ENCODE data around the gene TUBGCP3.
A peak's percentile ranks its signal among the peaks of the same experiment; 100 is the strongest.
"Not testable (repeated sequence)": the region's sequence is repeated elsewhere in the genome, so short reads cannot be mapped to it uniquely, and the experiment has no call there.

TUBGCP3 gene

GRCh38 chr13:112529216-112529615 is 58.7 kb downstream of the TUBGCP3 start:
- no peak for DNase-seq (ENCODE audit: low read depth)

GRCh38 chr13:112526146-112526853 is 61.7 kb downstream of the TUBGCP3 start:
- DNase-seq (ENCODE audit: low read depth): no peak

- DNase-seq (ENCODE audit: low read depth): no peak
Measured at GRCh38 chr13:112525356-112525945, 62.5 kb downstream of the TUBGCP3 start.

GRCh38 chr13:112522578-112522977 is 65.4 kb downstream of the TUBGCP3 start:
- no peak for DNase-seq (ENCODE audit: low read depth)

- DNase-seq (ENCODE audit: low read depth): no peak
Measured at GRCh38 chr13:112521073-112521685, 66.8 kb downstream of the TUBGCP3 start.

- no peak for DNase-seq (ENCODE audit: low read depth)
Measured at GRCh38 chr13:112519517-112520060, 68.4 kb downstream of the TUBGCP3 start.

- no peak for DNase-seq (ENCODE audit: low read depth)
Measured at GRCh38 chr13:112516218-112516617, 71.7 kb downstream of the TUBGCP3 start.

GRCh38 chr13:112513761-112514160 is 74.2 kb downstream of the TUBGCP3 start:
- no peak for DNase-seq (ENCODE audit: low read depth)

GRCh38 chr13:112510987-112511685 is 76.8 kb downstream of the TUBGCP3 start:
- DNase-seq (ENCODE audit: low read depth): no peak

- peak; percentile 27 for DNase-seq (ENCODE audit: low read depth)
Measured at GRCh38 chr13:112510002-112510780, 77.8 kb downstream of the TUBGCP3 start.

- no peak for DNase-seq (ENCODE audit: low read depth)
Measured at GRCh38 chr13:112509190-112509589, 78.8 kb downstream of the TUBGCP3 start.

- DNase-seq (ENCODE audit: low read depth): no peak
Measured at GRCh38 chr13:112506046-112506445, 81.9 kb downstream of the TUBGCP3 start.

GRCh38 chr13:112496166-112496565 is 91.8 kb downstream of the TUBGCP3 start:
- no peak for DNase-seq (ENCODE audit: low read depth)

GRCh38 chr13:112495465-112495864 is 92.5 kb downstream of the TUBGCP3 start:
- DNase-seq (ENCODE audit: low read depth): no peak

GRCh38 chr13:112489199-112489598 is 98.8 kb downstream of the TUBGCP3 start:
- DNase-seq (ENCODE audit: low read depth): no peak

GRCh38 chr13:112488343-112489050 is 99.5 kb downstream of the TUBGCP3 start:
- not testable (repeated sequence) for DNase-seq (ENCODE audit: low read depth)

- no peak for DNase-seq (ENCODE audit: low read depth)
Measured at GRCh38 chr13:112487127-112487517, 100.8 kb downstream of the TUBGCP3 start.

GRCh38 chr13:112486386-112487126 is 101.4 kb downstream of the TUBGCP3 start:
- no peak for DNase-seq (ENCODE audit: low read depth)

GRCh38 chr13:112485814-112486213 is 102.1 kb downstream of the TUBGCP3 start:
- DNase-seq (ENCODE audit: low read depth): not testable (repeated sequence)

- DNase-seq (ENCODE audit: low read depth): no peak
Measured at GRCh38 chr13:112483299-112483698, 104.7 kb downstream of the TUBGCP3 start.
